HG02981 (cell line): ENCODE data around the gene ELOVL2.
"Not testable (repeated sequence)": the region's sequence is repeated elsewhere in the genome, so short reads cannot be mapped to it uniquely, and the experiment has no call there.

Experiments used
- ATAC-seq: cut with Tn5 transposase; IDR thresholded peaks from one replicate; pipeline ENCODE4 v1.9.1; 2021; ENCODE audit warnings: mild to moderate bottlenecking, moderate library complexity; ENCODE audit not compliant: unreplicated experiment

ELOVL2 gene

DNA sequence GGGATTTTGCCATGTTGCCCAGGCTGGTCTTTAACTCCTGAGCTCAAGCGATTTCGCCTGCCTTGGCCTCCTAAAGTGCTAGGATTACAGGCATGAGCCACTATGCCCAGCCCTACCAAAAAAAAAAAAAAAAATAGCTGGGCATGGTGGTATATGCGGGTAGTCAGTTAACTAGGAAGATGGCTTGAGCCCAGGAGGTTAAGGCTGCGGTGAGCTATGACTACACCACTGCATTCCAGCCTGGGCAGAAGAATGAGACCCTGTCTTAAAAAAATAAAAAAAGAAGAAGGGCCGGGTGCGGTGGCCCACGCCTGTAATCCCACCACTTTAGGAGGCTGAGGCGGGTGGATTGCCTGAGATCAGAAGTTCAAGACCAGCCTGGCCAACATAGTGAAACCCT is 50.2 kb downstream of the ELOVL2 start:
- no peak for ATAC-seq

DNA sequence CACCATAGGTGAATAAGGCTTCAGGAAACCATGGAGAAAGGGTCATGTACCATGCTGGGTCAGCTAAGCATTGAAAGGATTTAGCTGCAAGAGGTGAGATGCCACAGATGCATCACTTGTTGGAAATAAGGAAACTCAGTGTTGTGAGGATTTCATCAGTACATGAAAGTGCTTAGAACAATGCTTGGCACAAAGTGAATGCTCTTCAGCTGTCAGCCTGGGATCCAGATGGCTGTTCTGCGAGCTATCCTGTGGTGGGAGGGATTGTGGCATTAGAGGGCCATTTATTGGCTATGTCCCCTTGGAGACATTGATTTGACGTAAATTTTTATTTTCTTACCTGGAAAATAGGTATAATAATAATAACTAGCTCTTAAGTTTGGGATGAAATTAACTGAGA is 53.0 kb downstream of the ELOVL2 start:
- ATAC-seq: no peak

GRCh38 chr6:10989587-10989986 is 54.5 kb downstream of the ELOVL2 start:
- ATAC-seq: no peak

- ATAC-seq: not testable (repeated sequence)
These were observed 59.1 kb downstream of the ELOVL2 start for GRCh38 chr6:10984959-10985358.

DNA sequence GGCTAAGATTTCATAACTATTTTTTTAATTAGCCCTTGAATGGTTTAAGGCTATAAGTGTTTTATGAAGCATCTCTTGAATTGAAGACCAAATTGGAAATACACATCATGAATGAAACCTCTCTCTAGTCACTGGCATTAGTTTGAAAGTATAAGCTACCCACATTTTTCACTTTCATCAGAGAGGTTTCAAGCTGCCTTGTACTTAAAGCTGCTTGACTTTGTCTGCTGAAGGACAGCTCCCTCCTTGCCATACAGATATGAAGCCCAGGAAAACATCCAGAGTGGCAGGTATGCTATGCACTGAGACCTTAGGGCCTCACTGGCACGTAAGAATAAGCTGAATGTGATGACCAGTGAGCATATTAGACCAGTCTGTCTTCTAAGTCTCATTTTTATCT is 62.7 kb downstream of the ELOVL2 start:
- no peak for ATAC-seq

- ATAC-seq: no peak
These were observed 64.5 kb downstream of the ELOVL2 start for GRCh38 chr6:10979603-10980002.

GRCh38 chr6:10977231-10977968 is 66.7 kb downstream of the ELOVL2 start:
- no peak for ATAC-seq

- no peak for ATAC-seq
These were observed 67.5 kb downstream of the ELOVL2 start for GRCh38 chr6:10976571-10976970.

- no peak for ATAC-seq
These were observed 71.9 kb downstream of the ELOVL2 start for GRCh38 chr6:10972196-10972595.

DNA sequence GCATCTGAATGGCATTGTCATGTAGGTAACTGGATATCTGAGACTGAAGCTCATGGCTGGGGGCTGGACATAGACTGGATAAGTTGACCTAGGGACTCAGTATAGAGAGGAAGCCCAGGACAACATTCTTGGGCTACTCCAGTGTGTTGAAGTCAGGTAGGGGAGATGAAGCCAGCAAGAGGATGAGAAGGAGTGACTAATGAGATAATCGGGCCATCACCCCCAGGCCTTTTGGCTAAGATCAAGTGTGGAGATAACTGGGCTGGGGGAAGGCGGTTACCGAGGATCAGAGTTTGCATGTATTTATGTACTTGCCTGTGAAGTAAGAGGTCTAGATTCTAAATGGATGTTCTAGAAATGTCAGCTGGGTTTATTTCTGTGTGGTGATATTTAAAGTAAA is 73.4 kb downstream of the ELOVL2 start:
- no peak for ATAC-seq

- ATAC-seq: no peak
These were observed 75.3 kb downstream of the ELOVL2 start for GRCh38 chr6:10968776-10969175.

- ATAC-seq: peak; percentile 89
These were observed 79.4 kb downstream of the ELOVL2 start for GRCh38 chr6:10964684-10965083.

DNA sequence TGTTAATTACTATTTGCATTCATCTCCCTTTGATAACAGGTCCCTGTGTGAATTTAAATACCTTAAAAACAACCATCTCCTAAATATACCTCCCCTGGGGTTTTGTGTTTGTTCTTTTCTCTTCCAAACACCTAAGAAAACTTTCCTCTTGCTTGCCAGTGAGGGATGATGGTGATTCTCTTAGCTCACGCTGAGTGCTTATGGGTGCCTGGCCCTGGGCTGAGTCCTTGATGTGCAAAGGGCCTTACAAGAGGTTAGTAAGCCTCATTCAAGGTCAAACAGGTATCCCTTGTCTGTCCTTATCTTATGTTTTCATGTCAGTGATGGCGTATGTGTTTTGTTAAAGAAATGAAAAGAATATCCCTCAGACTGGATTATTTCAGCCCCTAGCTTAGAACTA is 81.0 kb downstream of the ELOVL2 start:
- ATAC-seq: no peak

DNA sequence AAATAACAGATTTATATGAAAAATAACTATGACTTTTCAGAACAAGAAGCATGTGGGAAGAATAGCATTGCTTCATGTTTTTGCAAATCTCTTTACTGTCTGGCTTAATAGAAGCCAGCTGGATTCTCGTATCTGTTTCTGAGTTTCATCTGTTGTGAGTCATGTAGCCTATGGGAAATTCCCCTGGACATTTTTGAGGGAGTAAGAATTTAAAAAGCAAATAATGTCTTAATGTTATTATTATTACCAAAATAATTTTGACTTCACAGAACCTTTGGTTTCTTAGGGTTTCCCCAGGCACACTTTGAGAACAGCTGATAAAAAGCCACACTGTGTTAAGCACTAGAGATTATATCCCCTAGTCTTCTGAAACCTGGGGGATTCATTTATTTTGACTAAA is 81.4 kb downstream of the ELOVL2 start:
- peak; percentile 49 for ATAC-seq

DNA sequence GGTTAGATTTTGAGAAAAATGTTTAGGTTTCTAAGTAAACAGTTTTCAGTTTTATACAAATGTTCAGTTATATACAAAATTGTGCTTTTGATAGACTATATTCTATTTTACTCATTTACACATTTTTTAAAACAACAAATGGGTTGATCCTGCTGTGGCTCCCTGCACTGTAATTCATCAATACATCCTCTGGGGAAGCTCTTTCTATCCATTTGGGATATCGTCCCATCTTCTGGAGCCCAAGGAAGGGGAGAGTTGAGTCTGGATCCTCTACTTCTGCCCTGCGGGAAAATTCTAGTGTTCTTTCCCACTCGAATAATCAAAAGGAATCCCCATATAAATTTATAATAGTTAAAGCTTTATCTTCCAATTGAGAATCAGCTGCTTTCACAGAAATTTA is 82.3 kb downstream of the ELOVL2 start:
- ATAC-seq: no peak

- no peak for ATAC-seq
These were observed 83.9 kb downstream of the ELOVL2 start for GRCh38 chr6:10960171-10960570.

GRCh38 chr6:10957414-10957886 is 86.7 kb downstream of the ELOVL2 start:
- no peak for ATAC-seq

DNA sequence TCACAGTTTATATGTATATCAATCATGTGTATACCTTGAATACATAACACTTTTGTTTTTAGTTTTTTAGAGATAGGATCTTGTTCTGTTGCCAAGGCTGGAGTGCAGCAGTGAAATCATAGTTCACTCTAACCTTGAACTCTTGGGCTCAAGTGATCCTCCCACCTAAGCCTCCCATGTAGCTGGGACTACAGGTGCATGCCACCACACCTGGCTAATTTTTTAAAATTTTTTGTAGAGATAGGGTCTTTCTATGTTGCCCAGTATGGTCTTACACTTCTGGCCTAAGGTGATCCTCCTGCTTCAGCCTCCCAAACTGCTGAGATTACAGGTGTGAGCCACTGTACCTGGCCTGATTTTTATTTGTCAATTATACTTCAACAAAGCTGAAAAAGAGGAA is 87.3 kb downstream of the ELOVL2 start:
- ATAC-seq: no peak

GRCh38 chr6:10954590-10955010 is 89.5 kb downstream of the ELOVL2 start:
- peak; percentile 79 for ATAC-seq

GRCh38 chr6:10951675-10952282 is 92.3 kb downstream of the ELOVL2 start:
- no peak for ATAC-seq

DNA sequence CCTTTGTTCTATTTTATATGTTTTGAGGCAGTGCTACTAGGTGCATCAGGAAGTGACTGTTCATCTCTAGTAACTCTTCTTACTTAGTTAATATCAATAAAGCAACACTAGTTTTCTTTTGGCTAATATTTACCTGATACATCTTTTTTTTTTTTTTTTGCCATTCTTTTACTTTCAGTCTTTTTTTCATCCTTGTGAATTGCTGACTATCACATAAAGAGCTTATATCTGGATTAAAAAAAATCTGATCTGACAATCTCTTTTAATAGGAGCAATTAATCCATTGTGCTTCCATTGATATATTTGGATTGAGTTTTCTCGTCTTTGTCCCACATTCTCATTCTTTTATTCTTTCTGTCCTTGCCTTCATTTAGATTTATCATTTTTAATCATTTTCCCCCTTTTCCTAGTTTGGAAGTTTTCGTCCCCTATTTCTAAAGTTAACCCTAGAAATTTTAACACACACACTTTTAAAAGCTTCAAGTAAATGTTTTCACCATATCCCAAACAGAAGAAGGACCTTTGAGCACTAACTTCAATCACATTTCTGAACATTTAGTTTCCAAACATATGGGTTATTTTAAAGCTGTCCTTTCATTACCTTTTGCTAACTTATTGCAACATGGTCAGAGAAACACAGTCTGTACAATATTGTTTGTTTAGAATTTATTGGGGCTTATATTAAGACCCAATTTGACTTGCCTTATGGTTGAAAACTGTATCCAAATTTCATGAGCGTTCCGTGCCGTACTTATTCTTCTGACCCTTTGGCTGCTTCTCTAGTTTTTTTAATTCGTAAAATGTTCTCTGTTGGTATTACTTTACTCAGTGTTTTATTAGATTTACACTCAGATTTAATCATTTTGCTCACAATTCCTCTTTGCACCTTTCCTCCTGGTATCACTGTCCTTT is 94.3 kb downstream of the ELOVL2 start:
- ATAC-seq: no peak

DNA sequence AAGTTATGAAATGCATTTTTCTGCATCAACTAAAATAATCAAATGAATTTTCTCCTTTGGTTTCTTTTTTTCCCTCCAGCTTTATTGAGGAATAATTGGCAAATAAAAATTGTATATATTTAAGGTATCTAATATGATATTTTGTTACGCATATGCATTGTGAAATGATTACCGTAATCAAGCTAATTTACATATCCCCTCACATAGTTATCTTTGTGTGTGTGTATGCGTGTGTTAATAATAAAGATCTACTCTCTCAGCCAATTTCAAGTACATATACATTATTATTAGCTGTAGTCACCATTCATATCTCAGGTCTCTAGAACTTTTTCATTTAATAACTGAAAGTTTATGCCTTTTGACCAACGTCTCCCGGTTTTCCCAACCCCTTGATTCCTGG is 96.1 kb downstream of the ELOVL2 start:
- ATAC-seq: no peak
